T-helper 17 cell (primary cell): Measurements from ENCODE around the gene FXYD4. TPM values are rescaled to one million over a fixed set of nuclear protein-coding genes. Genes with fewer than 3 reads are reported as not detected.
"Not testable (repeated sequence)": the region's sequence is repeated elsewhere in the genome, so short reads cannot be mapped to it uniquely, and the experiment has no call there.

Experiments used
- ATAC-seq: fragments of 150-1000 bp; cut with Tn5 transposase; 2 replicates; pipeline ENCODE4 v1.10.0; 2021; ENCODE audit warnings: mild to moderate bottlenecking, moderate library complexity
- DNase-seq, 3 donors: peaks; one replicate each; pipeline versions ENCODE4 v3.0.0 to v3.0.0-alpha.2; 2020 to 2021
- H3K9me3 ChIP-seq: one replicate; pipeline ENCODE4 v1.7.0; 2013; ENCODE audit warnings: low read length, mild to moderate bottlenecking; ENCODE audit not compliant: control insufficient read depth, poor library complexity, severe bottlenecking
- H3K27ac Mint-ChIP-seq: one replicate; pipeline ENCODE4 v1.8.0; 2022; ENCODE audit warnings: mild to moderate bottlenecking, moderate library complexity, mixed read lengths
- H3K27me3 Mint-ChIP-seq: one replicate; pipeline ENCODE4 v1.8.0; 2022; ENCODE audit warnings: mixed read lengths
- H3K36me3 Mint-ChIP-seq: one replicate; pipeline ENCODE4 v1.8.0; 2022; ENCODE audit warnings: low read depth, mixed read lengths
- H3K4me1 Mint-ChIP-seq: one replicate; pipeline ENCODE4 v1.8.0; 2022; ENCODE audit warnings: mild to moderate bottlenecking, mixed read lengths
- H3K4me3 Mint-ChIP-seq: one replicate; pipeline ENCODE4 v1.8.0; 2022; ENCODE audit warnings: mild to moderate bottlenecking, moderate library complexity, mixed read lengths
- total RNA-seq, 4 donors: library from RNA in 2 of 4; stranded (reverse) in 2 of 4; gene quantifications; one replicate each; pipeline ENCODE4 v1.2.3 and lab custom pipeline; 2022 to 2026

Gene FXYD4
- total RNA-seq, 2 donors from 2014 or later, result not detected

DNA sequence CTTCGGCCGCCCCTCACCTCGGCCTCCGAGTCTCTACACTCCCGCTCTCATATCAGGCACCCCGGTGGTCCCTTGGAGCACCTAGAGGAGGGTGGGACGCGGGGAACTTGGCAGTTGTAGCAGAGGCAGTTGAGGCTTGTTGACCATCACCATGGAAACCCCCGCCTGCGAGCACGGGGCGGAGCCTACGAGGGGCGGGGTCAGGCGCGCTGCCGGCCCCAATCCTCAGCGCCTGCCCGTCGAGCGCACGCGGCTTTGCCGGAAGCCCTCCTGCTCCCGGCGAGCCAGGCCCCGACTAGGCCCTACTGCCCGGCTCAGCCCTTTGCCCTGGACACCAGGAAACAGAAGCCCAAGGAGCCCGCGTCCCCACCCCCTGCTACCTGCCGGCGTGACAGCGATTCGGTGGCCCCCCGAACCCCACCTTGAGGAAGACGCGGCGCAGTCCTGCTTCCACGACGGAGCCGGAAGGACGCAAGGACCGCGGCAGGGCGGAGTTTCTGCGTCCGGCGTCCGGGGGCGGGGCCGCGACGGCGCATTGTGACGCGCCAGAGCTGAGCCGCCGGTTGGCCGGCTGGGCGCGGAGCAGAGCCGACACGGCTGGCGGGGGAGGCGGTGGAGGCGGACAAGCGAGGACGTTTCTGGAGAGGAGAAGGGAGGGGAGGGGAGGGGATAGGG, 37.4 kb downstream of the FXYD4 start, which contains the start of gene HNRNPF:
TSS of gene HNRNPF (minus strand) at position 477 of the 675 bp plus-strand sequence. CDS start 21,302 bp downstream, outside the sequence.
- ATAC-seq (peak; percentile 78), DNase-seq (peak; percentile 92 to 94 (median 93))
- H3K4me1 Mint-ChIP-seq, result peaks cover 29% of the 10 kb centered on the region
- H3K27ac Mint-ChIP-seq, result peak within 1 kb of the TSS; percentile 100
- H3K36me3 Mint-ChIP-seq, result peaks cover 2% of the 10 kb centered on the region
- no peaks in the 10 kb centered on the region for H3K27me3 Mint-ChIP-seq
- no peaks in the 10 kb centered on the region for H3K9me3 ChIP-seq
- peak within 1 kb of the TSS; percentile 97 for H3K4me3 Mint-ChIP-seq

DNA sequence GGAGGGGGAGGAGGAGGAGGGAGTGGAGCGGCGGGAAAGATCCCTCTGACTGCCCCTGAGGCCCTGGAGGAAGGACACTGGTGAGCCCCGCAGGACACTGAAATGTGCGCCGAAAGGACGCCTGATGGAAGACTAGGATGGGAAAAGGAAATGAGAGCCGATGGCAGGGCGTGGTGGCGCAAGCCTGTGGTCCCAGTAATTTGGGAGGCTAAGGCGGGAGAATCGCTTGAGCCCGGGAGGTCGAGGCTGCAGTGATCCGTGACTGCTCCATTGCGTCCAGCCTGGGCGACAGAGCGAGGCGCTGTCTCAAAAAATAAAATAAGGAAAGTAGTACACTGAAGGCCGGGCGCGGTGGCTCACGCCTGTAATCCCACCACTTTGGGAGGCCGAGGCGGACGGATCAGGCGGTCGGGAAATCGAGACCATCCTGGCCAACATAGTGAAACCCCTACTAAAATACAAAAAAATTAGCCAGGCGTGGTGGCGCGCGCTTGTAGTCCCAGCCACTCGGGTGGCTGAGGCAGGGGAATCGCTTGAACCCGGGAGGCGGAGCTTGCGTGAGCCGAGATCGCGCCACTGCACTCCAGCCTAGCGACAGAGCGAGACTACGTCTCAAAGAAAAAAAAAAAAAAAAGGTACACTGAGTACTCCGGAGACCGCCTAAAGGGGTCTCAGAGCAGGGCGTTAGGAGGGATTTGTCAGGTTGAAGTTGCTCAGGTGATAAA, 38.1 kb downstream of the FXYD4 start:
- Mint-ChIP-seq H3K4me3 (peak overlapping the region; percentile 97), H3K36me3 (peaks cover 2% of the 10 kb centered on the region), H3K27ac (peak overlapping the region; percentile 100), H3K4me1 (peaks cover 22% of the 10 kb centered on the region), H3K27me3 (no peaks in the 10 kb centered on the region)
- no peaks in the 10 kb centered on the region for H3K9me3 ChIP-seq
- ATAC-seq (peak; percentile 18), DNase-seq (peak; percentile 47 to 63 (median 55))

DNA sequence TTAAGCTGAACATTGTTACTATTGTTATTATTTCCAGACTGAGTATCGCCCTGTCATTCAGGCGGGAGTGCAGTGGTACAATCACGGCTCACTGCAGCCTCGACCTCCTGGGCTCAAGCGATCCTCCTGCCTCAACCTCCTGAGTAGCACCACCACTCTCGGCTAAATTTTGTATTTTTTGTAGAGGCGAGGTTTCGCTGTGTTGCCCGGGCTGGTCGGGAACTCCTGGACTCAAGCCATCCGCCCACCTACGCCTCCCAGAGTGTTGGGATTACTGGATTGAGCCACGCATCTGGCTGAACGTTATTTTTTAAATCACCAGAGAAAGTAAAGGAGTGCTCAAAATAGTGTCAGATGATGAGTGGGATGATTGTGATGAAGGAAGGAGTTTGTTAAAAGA, 38.9 kb downstream of the FXYD4 start:
- Mint-ChIP-seq H3K4me3 (peak overlapping the region; percentile 97), H3K36me3 (peaks cover 2% of the 10 kb centered on the region), H3K27me3 (no peaks in the 10 kb centered on the region), H3K4me1 (peaks cover 19% of the 10 kb centered on the region), H3K27ac (peak overlapping the region; percentile 100)
- ATAC-seq, result no peak
- no peaks in the 10 kb centered on the region for H3K9me3 ChIP-seq
- no peak for DNase-seq

DNA sequence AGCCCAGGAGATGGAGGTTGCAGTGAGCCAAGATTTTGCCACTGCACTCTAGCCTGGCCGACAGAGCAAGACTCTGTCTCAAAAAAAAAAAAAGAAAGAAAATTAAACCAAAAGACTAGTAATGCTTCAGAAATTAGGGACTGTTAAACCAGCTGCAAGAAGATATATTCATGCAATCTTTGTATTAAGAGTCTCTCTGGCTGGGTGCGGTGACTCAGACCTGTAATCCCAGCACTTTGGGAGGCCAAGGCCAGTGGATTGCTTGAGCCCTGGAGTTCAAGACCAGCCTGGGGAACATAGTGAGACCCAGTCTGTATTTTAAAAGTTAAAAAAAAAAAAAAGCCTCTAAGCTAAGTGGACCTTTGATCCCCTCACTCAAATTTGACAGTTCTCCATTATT, 40.1 kb downstream of the FXYD4 start:
- H3K9me3 ChIP-seq, result no peaks in the 10 kb centered on the region
- Mint-ChIP-seq H3K36me3 (peaks cover 2% of the 10 kb centered on the region), H3K4me3 (no peak overlapping the region), H3K27ac (no peak overlapping the region), H3K4me1 (peaks cover 19% of the 10 kb centered on the region), H3K27me3 (no peaks in the 10 kb centered on the region)
- ATAC-seq (no peak), DNase-seq (no peak)

DNA sequence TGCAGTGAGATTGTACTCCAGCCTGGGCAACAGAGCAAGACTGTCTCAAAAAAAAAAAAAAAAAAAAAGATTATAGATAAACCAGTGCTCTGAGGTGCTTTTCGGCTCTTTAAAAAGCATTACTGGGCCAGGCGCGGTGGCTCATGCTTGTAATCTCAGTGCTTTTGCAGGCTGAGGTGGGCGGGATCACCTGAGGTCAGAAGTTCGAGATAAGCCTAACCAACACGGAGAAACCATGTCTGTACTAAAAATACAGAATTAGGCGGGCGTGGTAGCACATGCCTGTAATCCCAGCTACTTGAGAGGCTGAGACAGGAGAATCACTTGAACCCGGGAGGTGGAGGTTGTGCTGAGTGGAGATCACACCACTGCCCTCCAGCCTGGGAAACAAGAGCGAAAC, 44.1 kb downstream of the FXYD4 start:
- ATAC-seq, result no peak
- no peak for DNase-seq
- Mint-ChIP-seq H3K36me3 (no peaks in the 10 kb centered on the region), H3K4me3 (no peak overlapping the region), H3K4me1 (peaks cover 9% of the 10 kb centered on the region), H3K27ac (peak overlapping the region; percentile 37), H3K27me3 (no peaks in the 10 kb centered on the region)
- no peaks in the 10 kb centered on the region for H3K9me3 ChIP-seq

DNA sequence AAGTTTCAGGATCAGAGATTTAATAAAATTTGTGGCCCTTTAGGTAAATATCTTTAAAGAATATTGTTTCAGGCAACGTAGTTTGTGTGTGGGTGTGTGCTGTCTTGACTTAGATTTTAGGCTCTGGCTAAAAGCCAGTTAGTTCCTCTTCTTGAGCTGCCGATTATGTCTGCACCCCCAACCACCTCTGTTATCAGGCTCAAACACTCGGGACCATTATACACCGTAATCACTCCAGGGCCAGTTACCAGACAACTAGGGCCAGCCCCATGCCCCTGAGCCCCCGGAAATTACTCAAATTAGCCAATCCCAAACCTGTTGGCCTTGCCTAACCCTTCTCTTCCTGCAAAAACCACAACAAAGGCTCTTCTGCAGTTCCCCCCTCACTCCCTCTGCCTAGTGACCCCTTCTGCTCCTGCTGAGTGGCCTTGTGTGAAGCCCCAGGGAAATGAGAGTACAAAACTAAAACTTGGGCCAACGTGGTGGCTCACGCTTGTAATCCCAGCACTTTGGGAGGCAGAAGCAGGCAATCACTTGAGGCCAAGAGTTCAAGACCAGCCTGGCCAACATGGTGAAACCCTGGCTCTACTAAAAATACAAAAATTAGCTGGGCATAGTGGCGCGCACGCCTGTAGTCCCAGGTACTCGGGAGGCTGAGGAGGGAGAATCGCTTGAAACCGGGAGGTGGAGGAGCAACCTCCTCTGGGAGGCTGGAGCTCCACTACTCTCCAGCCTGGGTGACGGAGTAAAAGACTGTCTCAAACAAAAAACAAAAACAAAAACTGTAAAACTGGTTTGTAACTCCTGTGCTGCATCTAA, 46.7 kb downstream of the FXYD4 start:
- no peaks in the 10 kb centered on the region for H3K27me3 Mint-ChIP-seq
- peak overlapping the region; percentile 47 for H3K4me3 Mint-ChIP-seq
- H3K36me3 Mint-ChIP-seq, result no peaks in the 10 kb centered on the region
- peaks cover 16% of the 10 kb centered on the region for H3K4me1 Mint-ChIP-seq
- H3K9me3 ChIP-seq, result no peaks in the 10 kb centered on the region
- ATAC-seq (no peak), DNase-seq (peak in 1 of 3 donors; percentile 31)
- peak overlapping the region; percentile 97 for H3K27ac Mint-ChIP-seq

DNA sequence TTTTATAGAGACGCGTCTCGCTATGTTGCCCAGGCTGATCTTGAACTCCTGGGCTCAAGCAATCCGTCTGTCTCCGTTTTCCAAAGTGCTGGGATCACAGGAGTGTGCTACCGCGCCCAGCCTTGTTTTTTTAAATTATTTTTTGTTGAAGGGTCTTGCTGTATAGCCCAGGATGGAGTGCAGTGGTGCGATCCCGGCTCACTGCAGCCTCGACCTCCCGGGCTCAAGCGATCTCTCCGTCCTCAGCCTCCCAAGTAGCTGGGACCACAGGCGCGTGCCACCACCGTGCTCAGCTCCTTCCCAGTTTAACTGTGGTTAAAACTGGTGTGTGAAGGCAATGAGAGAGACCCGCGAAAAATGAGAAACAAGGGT, 48.5 kb downstream of the FXYD4 start:
- DNase-seq (no peak), ATAC-seq (no peak)
- H3K9me3 ChIP-seq, result no peaks in the 10 kb centered on the region
- Mint-ChIP-seq H3K4me1 (peaks cover 16% of the 10 kb centered on the region), H3K36me3 (no peaks in the 10 kb centered on the region), H3K4me3 (peak overlapping the region; percentile 89), H3K27me3 (no peaks in the 10 kb centered on the region), H3K27ac (peak overlapping the region; percentile 97)

DNA sequence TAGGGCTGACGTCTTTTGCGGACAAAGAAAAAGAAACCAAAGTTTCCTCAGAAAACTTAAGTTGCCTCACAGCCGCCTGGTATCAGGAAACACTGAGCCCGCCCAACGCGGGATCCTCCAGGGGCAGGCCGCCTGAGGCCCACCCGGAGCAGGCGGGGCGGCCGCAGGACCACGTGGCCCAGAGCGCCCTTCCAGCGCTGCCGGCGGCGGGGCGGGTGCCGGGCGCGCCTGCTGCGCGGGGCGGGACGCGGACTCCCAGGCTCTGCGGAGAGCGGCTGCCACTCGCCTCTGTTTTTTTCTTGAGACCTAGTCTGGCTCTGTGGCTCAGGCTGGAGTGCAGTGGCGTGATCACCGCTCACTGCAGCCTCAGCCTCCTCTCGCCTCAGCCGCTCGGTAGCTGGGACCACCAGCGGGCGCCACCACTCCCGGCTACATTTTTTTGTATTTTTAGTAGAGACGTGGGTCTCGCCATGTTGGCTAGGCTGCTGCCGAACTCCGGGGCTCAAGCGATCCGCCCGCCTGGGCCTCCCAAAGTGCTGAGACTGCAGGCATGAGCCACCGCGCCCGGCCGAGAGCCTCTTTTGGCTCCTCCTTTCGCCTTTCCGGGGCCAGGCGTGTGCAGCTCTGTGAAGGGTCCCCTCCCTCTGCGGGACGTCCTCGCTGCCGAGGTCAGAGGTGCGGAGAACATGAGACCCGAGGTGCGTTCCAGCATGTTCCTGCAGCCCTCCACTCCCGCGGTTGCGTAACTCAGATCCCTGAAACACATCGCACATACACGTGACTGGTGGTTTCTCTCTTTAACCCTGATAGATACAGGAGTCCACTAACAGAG, 49.1 kb downstream of the FXYD4 start:
- Mint-ChIP-seq H3K4me1 (peaks cover 16% of the 10 kb centered on the region), H3K27me3 (no peaks in the 10 kb centered on the region), H3K36me3 (no peaks in the 10 kb centered on the region), H3K4me3 (peak overlapping the region; percentile 89), H3K27ac (peak overlapping the region; percentile 97)
- DNase-seq (peak; percentile 64 to 81 (median 74)), ATAC-seq (peak; percentile 91)
- H3K9me3 ChIP-seq, result no peaks in the 10 kb centered on the region

DNA sequence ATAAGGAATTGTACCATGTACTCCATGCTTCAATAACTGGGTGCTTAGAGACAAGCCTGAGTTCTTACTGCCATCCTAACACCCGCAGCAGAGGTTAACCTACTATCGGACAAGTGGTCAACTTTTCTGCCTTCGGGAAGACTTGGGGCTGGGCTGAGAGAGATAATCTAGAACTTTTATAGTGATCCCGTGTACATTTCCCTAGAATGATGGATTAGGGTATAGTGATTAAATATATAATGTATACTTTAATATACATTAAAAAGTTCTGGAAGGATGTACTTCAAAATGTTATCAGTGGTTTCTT, 49.7 kb downstream of the FXYD4 start:
- DNase-seq (no peak), ATAC-seq (no peak)
- Mint-ChIP-seq H3K4me3 (peak overlapping the region; percentile 89), H3K27me3 (no peaks in the 10 kb centered on the region), H3K4me1 (peaks cover 18% of the 10 kb centered on the region), H3K27ac (peak overlapping the region; percentile 97), H3K36me3 (no peaks in the 10 kb centered on the region)
- H3K9me3 ChIP-seq, result no peaks in the 10 kb centered on the region

DNA sequence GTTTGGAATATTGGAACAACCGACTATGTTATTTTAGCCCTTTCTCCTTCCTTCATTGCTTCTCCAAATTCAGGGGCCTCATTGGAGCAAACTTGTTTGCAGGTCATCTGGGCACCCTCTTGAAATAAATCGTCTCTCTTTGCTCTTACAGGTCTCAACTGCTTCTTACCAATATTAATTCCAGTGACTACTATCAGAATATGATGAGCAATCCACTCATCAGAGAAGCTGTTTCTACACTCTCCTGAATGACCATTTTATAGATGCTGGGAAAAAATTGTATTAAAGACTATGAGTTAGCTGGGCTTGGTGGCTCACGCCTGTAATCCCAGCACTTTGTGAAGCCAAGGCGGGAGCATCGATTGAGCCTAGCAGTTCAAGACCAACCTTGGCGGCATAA, 50.1 kb downstream of the FXYD4 start:
- DNase-seq (no peak), ATAC-seq (no peak)
- Mint-ChIP-seq H3K27me3 (no peaks in the 10 kb centered on the region), H3K4me1 (peaks cover 18% of the 10 kb centered on the region), H3K27ac (peak overlapping the region; percentile 97), H3K36me3 (no peaks in the 10 kb centered on the region), H3K4me3 (peak overlapping the region; percentile 89)
- H3K9me3 ChIP-seq, result no peaks in the 10 kb centered on the region

DNA sequence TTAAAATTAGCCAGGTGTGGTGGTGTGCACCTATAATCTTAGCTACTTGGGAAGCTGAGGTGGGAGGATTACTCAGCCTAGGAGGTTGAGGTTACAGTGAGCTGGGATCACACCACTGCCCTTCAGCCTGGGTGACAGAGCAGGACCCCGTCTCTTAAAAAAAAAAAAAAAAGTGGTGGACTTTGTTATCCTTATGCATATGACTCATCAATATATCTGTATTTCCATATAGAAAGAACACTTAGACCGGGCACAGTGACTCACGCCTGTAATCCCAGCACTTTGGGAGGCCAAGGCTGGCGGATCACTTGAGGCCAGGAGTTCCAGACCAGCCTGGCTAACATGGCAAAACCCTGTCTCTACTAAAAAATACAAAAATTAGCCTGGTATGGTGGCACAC, 50.5 kb downstream of the FXYD4 start:
- not testable (repeated sequence) for H3K9me3 ChIP-seq, ATAC-seq, DNase-seq, H3K4me3 Mint-ChIP-seq, H3K27me3 Mint-ChIP-seq, H3K36me3 Mint-ChIP-seq
- Mint-ChIP-seq H3K4me1 (peaks cover 18% of the 10 kb centered on the region), H3K27ac (peak overlapping the region; percentile 97)

DNA sequence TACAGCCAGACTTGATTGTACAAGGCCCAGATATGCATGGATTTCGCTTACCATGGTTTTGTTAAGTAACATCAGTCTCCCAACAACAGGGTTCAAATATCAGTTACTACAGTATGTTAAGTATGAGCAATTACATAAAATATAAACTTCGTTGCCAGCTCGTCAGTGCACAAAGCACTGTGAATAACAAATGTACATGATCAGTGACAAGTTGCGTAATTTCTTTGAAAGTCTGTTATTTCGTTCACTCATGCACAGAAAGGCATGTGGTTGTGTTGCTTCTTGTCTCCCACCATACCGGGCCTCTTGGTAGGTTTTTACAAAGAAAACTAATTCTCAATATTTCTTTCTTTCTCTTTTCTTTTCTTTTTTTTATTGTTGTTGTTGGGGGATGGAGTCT, 53.0 kb downstream of the FXYD4 start:
- H3K36me3 Mint-ChIP-seq, result no peaks in the 10 kb centered on the region
- H3K27me3 Mint-ChIP-seq, result no peaks in the 10 kb centered on the region
- no peak overlapping the region for H3K4me3 Mint-ChIP-seq
- DNase-seq (no peak), ATAC-seq (no peak)
- H3K4me1 Mint-ChIP-seq, result peaks cover 16% of the 10 kb centered on the region
- no peaks in the 10 kb centered on the region for H3K9me3 ChIP-seq
- no peak overlapping the region for H3K27ac Mint-ChIP-seq
